IPS DF 4.7 (cell line): Measurements from ENCODE around the gene GRID1.
"Not testable (repeated sequence)": the region's sequence is repeated elsewhere in the genome, so short reads cannot be mapped to it uniquely, and the experiment has no call there.

ENCODE experiments used
- DNase-seq: peaks from one replicate; pipeline ENCODE4 v3.0.0-alpha.2; 2013; ENCODE audit warnings: low spot score; ENCODE audit errors: extremely low read depth

The GRID1 gene

DNA sequence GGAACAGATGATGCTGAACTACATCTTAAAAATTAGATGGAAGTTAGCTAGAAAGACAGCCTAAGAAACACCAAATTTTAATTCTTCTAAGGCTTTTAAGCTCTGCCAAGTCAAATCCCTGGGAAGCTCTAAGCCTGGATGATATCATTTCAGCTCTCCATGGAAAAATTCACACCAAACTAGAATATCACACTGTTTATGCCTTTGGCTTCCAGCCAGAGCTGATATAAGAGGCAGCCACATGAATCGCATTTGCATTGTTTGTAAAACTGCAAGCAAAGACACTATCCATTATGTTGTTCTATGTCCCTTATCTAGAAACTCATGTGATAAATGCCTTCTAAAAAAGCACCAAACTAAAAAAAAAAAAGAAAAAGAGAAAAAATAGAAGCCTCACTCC lies 430.4 kb downstream of the GRID1 start:
- no peak for DNase-seq

DNA sequence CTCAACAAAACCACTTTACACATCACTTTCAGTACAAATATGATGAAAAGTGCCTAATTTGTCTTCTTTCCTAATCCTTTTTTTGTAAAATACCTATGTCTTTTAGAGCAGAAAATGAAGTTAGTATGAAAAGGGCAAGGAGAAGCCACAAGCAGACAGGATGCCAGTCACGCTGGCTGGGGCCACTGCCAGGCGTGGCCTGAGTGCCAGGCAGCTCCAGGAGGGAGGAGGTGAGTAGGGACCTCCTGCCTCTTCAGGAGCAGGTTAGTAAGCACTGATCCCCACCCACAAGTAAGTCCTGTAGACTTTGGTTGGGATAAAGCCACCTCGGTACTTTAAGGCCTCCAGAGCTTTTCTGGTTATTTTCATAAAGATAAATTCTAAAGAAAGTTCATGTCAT lies 432.0 kb downstream of the GRID1 start:
- no peak for DNase-seq

DNA sequence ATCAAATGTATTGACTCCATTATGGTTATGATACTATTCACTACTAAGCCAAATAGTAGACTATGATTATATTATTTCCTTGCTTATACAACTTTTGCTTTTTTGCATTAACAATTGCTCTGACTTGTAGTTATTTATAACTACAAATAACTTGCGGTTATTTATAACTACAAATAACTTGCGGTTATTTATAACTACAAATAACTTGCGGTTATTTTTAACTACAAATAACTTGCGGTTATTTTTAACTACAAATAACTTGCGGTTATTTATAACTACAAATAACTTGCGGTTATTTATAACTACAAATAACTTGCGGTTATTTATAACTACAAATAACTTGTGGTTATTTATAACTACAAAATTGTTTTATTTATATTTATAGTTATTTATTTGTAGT lies 436.6 kb downstream of the GRID1 start:
- not testable (repeated sequence) for DNase-seq

DNA sequence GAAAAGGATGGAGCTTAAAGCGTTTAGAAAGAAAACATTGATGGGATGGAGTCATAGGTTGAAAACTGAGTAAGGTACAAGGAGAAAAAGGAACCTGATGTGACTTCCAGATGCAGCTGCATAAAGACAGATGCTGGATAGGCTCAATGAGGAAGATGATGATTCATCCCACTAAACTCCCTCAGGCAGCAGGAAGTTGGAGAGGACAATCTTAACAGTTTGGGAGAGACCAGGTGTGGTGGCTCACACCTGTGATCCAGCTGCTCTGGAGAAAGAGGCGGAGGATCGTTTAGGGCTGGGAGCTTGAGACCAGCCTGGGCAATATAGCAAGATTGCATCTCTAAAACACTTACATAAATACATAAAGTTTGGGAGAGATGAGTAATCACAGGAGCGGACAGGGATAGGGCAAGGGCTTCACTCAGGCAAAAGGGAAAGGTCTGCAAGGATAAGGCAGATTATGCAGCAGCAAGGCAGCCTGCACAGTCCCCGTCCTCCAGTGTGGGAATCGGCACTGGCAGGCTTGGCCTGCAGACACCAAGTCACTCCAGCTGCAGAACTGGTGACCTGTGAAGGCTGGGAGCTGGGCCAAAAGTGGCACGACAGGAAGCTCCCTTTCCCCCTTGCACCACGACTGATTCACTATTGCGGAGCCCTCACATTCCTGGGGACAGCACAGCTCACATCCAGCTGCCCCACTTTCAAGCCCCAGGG lies 438.5 kb downstream of the GRID1 start:
- no peak for DNase-seq

DNA sequence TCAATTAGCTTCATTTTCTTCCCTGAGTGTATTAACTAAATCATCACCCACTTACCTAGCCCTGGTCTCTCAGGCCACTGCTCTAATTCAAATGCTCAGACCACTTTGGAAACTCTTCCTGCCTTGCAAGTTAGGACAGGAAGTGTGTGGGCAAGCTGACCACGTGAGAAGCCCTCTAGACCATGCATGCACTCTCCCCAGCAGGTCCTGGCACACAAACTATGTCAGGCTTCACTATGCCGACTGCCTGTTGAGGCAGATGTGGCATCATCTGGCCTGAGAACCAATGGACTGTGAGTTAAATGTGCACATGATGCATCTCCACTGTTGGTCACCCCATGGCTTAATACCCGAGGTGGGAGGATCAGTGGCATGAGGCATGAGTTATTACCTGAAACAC lies 439.6 kb downstream of the GRID1 start:
- DNase-seq = no peak

DNA sequence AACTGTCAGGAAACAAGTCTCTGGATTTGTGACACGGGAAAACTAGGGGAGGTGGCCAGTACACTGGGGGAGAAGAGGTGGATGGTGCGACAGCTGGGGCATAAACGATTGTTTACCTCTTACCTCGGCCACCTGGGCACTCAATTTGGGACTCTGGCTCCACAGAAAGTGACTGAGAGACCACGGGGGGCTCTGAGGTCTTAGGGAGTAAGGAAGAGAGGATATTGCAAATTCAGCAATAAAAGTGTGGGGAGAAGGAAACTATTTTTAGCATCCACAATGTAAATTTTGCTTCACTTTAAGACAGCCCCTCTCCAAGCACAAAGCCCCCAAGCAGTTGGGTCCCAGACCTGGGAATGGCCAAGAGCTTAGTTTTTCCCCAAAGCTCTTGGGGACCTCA lies 440.5 kb downstream of the GRID1 start:
- no peak for DNase-seq

DNA sequence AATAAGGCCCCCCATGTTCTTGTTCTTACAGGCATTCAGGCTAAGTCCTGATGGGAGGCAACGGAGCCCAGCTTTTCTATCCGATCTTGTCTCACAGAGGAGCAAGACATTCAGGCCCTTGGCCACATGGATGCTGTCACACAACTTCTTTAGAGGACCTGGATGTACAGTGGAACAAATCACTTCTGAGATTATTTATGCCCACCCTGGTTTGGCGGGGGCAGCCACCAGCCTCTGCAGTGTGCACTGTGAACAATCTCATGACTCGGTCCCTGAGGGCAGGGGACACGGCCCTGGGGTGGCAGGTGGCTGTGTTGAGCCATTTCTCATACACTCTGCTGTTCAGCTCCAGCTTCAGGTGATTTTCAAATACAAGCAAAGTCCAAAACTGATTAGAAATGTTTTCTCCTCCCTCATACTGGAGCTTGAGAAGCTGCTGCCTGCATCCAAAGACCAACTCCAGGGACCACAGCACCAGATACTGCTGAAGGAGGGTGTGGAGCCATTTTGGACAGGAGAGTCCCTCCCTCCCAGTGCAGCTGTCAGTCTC lies 441.3 kb downstream of the GRID1 start:
- no peak for DNase-seq

DNA sequence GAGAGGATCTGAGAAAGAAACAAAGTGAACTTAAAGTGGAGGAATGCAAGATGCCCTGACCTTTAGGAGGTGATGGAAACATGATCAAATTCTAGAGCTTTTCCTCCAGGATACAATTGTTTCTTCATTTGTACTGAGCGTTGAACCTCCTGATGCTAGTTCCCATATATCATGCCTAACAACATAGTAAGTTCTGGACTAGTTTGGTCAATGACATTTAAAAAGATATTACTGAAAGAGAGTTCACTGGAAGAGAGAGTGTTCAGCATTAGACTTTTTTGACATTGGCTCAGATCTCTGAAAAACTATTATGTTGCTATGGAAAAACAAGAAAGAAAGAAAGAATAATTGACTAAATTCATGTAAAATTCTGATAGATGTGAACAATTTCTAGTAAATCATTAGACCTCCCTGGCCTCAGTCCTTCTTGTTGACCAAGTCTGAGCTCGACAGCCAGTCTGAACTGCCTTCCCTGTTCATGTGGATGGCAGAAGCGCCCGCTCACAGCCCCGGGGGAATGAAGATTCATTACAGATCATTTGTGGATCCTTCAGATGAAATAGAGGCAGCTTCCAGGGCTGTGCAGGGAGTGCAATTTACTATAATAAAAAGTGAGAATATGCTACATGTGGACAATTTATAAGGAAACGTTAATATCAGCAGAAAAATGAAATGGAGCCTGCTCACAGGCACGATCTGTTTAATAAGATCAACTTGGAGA lies 442.1 kb downstream of the GRID1 start:
- DNase-seq = no peak

DNA sequence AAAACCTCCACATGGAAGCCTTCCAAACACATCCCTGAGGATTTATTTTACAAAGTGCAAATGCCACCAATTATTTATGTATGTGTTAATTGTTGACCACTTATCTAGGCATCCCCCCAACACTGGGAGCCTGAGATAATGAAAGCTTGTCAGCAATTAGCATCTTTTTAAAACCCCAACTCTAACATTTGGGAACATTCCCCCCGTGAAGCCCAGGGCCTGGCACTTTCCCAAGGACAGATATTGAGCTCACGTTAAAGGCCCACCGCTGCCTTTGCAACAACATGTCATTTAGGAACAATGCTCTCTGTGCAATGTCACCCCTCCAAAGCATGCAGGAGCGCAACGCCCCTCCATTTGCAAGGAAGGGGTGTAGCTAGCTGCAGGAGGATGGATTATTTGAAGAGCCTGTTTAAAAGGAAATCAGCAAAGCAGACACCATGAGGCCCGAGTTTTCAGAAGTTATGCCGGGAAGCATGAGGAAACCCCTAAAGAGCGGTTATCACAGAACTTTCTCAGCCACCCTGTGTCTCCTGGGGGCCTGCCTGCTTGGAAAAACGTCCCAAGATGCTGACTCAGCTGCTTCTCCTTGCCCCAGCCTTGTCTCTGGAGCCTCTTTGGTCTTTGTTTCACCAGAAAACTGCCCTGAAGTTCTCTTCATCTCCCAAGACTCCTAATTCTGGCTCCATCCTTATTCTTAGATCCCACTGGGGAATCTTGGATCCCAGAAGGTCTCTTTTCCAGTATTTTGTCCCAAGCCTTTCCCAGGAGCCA lies 444.1 kb downstream of the GRID1 start:
- DNase-seq = no peak

DNA sequence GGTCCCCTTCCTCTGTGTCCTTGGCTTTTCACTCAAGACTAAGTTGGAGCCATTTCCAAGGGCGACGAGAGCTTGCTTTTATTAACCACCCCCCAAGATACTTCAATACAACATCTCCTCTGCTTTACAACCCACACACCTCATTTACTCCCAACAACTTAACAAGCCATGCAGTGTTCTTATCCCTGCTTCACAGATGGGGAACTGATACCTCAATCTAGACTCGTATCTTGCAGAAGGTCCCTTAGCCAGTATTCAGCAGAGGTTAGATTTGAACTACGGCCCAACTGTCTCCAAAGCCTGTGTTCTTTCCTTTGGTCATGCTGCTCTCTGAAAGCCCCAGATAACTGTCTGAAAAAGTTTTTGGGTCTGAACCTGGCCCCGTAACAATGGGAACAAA lies 444.8 kb downstream of the GRID1 start:
- DNase-seq = no peak

DNA sequence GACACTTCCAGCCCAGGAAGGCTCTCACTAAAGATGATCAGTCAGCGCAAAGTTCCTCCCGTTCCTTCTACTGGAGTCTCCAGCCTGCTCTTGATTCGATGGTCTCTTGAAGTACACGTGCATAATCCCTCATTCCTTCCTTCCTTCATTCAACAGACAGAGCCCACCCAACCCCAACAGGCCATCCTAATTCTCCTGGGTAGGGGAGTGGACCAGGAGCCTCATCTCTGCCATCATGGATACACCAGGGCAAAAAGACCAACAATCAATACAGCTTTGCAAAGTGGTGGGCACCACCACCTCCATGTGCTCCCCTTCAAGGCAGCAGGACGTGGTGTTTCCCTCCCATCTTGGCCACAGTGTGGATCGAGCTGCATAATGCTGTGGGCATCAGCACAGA lies 446.3 kb downstream of the GRID1 start:
- no peak for DNase-seq

DNA sequence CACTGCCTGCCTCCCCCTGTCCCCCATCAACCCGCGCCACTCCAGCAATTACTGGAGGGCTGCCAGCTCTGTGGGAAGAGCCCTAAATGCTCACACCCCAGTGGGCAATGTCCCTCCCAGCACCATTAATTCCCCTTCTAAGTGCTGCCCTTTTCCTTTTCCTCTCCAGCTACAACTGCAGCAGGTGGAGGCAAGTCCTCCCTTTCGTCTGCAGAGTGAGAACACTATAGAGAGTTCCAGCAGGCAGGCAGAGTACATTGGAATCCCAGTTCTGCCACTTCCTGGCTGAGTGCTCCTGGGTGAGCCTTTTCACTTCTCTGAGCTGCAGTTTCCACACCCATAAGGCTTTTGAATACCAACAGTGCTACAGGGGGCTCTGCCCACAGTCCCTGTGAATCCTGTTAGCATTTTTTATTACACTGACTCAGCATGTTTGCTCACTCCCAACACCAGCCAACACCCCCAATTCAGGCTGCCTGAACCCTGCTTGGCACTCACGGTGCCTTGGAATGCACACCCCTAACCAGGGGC lies 447.0 kb downstream of the GRID1 start:
- DNase-seq = no peak

DNA sequence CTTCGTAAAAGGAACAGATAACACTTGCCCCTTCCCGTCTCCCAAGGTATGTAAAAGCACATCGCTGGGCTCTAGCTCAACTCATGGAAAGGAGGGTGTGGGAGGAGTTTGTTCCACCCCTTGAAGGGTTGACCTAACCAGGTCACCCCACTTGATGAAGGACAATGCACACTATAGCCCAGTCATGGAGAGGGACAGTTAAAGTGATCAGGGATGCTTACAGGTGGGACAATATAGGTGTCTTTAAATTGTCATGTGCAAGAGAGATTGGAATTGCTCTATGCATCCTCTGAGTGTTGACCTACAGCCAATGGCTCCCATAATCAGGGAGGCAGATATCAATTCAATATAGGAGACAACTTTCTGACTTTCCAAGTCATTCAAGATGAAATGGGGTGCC lies 448.2 kb downstream of the GRID1 start:
- no peak for DNase-seq

DNA sequence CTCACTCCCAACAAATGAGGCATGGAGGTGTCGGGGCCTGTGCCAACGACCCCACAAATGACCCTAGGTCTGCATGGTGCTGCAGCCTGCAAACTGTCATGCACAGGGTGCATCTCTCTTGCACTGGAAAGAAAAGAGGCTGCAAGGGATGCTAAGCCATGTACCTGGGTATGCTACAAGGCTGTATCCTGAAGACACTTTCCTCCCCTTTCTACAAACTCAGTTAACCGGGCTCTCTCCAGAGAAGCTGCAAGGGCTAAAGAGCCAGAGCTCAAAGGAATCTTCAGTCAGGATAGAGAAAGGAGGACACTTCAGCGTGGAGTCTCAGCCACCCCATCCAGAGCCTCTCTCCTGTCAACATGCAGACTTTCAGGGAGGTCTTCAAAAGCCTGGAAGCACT lies 449.0 kb downstream of the GRID1 start:
- no peak for DNase-seq

DNA sequence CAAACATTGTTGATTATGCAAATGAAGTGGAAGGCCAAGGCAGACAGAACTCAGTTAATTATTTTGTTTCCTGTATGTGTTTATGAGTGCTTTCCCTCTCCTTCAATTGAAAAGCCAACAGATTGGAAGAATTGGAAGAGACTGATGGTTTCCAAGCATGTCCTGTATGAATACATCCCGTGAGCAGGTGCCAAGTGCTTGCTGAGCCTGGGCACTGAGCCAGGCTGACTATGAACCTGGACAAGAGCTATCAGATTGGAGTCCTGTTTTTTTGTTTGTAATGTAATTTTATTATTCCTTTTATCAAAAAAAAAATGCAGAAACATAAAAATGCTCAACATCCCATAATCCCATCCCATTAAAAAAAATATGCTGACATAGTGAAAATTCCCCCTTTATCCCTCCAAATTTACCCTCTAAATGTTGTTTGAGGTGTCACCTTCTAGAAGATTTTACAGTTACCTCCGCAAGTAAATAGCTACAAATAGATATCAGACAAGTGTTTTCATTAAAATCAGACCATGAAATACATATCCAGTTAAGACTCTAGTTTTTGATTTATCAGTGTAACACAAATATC lies 449.5 kb downstream of the GRID1 start:
- no peak for DNase-seq

DNA sequence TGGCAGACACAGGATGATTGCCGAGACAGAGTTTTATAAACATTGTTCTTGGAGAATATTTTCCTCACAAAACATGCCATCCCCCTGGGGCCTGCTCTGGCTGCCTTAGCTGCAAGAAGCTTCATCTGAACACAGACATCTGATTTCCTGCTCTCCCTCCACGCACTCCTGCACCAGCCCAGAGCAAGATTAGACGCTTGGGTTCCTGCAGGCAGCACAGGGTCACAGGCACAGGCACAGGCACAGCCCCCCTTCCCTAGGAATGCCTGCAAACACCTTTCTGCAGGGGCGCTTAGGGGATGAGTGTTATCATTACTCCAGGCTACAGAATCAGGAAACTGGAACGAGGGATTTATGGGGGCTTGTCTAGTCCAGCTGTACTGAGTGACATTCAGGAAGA lies 450.3 kb downstream of the GRID1 start:
- DNase-seq = no peak

DNA sequence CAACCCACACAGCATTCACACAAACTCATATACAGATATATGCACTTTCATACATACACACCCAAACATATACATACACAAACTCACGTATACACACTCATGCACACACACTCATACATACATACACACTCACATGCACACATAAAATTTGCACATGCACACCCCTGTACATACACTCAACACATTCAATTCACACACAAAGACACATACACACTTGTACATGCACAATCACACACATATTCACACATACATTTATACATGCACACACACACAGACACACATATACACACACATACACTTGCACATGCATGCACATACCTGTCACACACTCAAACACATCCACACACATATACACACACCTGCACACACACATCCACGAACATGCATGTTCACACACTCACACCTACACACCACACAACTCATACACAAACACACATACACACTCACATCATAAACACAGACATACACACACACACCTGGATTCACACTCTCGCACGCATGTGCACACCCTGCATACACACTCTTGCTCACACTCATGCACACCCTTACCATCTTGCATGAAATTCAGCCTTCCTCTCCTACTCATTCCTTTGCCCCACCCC lies 451.2 kb downstream of the GRID1 start:
- no peak for DNase-seq

DNA sequence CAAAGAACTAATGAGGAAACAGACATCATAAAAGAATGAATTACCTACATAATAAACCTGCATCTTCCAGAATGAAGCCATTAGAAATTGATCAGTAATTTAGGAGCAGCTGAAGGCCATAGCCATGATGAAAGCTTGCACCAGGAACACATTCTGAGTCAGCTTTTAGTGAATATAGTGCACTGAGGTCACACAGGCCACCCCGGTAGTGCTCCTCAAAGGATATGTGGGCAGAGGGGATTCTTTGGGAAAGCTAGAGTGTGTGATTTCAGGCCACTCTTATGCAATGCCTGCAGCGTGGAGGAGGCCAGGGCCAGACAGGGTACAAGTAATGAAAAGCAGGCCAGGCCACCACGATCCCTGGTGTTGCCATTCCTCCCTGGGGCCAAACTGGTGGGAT lies 451.9 kb downstream of the GRID1 start:
- DNase-seq = no peak

DNA sequence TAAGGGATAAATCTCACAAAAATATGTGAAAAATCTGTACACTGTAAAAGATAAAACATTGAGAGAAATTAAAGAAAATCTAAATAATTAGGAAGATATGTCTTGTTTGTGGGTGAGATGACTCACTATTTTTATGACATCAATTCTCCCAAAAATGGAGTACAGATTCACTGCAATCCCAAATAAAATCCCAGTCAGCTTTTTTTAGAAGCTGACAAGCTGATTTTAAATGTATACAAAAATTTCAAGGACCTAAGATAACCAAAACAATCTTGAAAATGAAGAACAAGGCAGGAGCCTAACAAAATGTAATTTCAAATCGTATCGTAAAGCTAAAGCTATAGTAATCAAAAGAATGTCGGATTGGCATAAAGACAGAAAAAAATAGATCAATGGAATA lies 458.1 kb downstream of the GRID1 start:
- DNase-seq = no peak

DNA sequence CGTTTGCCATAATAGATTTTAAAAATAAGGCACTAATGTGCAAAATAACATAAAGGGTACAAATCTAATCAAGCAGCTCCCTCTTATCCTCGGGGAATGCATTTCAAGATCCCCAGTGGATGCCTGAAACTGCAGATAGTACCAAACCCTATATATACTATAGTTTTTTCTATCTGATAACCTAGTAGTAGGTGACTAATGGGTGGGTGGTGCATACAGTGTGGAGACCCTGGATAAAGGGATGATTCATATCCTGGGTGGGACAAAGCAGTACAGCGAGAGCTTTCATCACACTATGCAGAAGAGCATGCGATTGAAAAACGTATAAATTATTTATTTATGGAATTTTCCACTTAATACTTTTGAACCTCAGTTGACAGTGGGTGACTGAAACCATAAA lies 464.5 kb downstream of the GRID1 start:
- no peak for DNase-seq

DNA sequence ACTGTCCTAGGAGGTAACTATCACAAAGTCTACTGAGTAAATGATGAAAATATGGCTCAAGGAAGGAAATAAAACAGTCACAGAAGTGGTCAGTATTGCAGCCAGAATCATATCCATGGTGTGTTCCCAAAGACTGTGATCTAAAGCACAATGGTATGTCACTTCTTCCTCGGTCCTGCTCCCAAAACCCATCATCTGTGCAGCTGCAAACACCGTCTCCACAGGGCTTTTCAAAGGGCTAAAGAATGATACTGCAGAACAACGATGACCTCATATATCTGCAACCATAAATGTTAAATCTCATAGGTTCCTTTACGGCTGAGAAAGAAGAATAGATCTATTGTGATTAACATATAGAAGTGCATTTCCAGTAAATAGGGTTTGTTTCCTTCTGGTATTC lies 465.0 kb downstream of the GRID1 start:
- no peak for DNase-seq
